ENCODE data around the gene DIP2C.

- no peak for TF ChIP-seq TAF1 (IDR thresholded peaks at IDR 0.05; ENCODE audit: borderline replicate concordance, low read depth, low read length)
- TF ChIP-seq POLR2A (IDR thresholded peaks at IDR 0.05; ENCODE audit: low read depth, low read length): no peak
- TF ChIP-seq POLR2AphosphoS5 (IDR thresholded peaks at IDR 0.05; ENCODE audit: low read depth, low read length): no peak
Observed at GRCh38 chr10:442209-442608, 247.3 kb downstream of the DIP2C start.

Measured in GM12892 (cell line).